Renal pelvis (tissue), 4 donors: Measurements from ENCODE around the gene RHOT2. TPM values are rescaled to one million over a fixed set of nuclear protein-coding genes. Genes with fewer than 3 reads are reported as not detected.

Source experiments
- DNase-seq: peaks from one replicate; pipeline ENCODE4 v3.0.0-alpha.2; 2013
- polyA plus RNA-seq, 3 donors: library from polyadenylated mRNA; unstranded; fragments of 120-200 nt; gene quantifications; one replicate each; pipeline ENCODE4 v1.2.1, GENCODE V29; 2013; ENCODE audit not compliant: insufficient read length in 3 of 3

RHOT2 gene
- polyA plus RNA-seq, 3 donors = 85.9 to 117 (median 97.9) TPM

DNA sequence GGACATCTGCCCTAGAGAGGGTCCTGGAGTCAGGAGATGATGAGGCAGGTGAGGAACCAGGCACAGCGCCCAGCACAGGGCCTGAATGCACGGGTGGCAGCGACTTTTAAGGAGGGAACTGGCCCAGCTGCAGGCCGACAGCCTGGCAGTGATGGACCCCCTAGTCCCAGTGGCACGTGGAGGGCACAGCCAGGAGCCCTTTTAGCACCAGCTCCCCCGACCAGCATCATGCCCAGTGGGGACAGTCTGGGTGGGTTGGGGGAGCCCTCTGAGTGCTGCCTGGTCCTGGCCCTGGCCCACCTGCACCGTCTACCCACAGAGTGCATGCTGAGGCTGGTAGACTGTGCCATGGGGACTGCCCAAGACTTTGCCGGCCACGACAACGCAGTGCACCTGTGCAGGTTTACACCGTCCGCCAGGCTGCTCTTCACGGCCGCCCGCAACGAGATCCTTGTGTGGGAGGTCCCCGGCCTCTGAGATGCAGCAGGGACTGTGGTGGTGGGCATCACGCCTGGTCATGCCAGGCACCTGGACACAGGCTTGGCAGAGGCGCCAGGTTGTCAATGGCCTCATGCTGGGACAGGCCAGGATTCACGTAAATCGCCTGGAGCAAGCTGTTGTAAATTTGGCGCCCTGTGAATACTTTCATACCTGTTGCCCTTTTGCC, 686 bp upstream of the RHOT2 start:
- no peak for DNase-seq

- no peak for DNase-seq
These were observed 713 bp downstream of the RHOT2 start for GRCh38 chr16:668519-669171.

DNA sequence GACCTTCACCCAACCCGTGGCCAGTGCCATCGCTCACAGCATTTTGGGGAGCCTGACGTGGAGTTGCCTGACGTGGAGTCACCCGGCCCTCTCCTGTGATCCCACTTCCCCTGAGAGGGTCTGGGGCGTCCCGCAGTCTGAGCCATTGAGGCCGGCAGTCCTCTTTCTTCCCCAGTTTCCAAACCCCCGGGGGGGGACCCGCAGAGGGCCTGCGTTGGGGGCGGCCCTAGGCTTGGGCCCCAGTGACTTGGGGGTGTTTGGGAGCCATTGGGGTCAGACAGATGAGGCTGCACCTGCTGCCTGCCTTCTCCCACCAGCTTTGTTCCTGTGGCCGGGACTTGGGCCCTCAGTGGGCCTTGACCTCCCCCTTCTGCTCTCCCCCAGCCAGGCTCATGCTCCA, 1.7 kb downstream of the RHOT2 start:
- DNase-seq = no peak

- no peak for DNase-seq
These were observed 2.8 kb downstream of the RHOT2 start for GRCh38 chr16:670485-671352.

GRCh38 chr16:671353-672131, 3.6 kb downstream of the RHOT2 start:
- no peak for DNase-seq

- DNase-seq = no peak
These were observed 4.4 kb downstream of the RHOT2 start for GRCh38 chr16:672371-672770.

- no peak for DNase-seq
These were observed 4.9 kb downstream of the RHOT2 start for GRCh38 chr16:672851-673250.

DNA sequence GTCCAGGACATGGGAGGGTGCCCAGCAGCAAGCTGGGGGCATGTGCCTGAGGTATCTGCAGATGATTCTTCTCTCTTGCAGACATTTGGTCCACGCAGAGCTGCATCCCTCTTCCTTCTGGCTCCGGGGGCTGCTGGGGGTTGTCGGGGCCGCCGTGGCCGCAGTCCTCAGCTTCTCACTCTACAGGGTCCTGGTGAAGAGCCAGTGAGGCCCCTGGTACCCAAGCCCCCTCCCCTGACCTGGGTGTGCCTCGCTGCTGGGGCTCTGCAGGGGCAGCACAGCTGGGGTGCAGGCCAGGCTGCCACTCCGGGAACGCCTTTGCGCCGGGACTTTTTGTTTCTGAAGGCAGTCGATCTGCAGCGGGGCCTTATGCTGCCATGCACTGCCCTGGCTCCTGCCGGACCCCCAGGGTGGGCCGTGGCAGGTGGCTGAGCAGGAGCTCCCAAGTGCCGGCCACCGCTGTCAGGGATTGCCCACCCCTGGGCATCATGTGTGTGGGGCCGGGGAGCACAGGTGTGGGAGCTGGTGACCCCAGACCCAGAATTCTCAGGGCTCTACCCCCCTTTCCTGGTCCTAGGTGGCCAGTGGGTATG, 5.6 kb downstream of the RHOT2 start:
- DNase-seq = no peak

GRCh38 chr16:674214-674881, 6.4 kb downstream of the RHOT2 start:
- no peak for DNase-seq

DNA sequence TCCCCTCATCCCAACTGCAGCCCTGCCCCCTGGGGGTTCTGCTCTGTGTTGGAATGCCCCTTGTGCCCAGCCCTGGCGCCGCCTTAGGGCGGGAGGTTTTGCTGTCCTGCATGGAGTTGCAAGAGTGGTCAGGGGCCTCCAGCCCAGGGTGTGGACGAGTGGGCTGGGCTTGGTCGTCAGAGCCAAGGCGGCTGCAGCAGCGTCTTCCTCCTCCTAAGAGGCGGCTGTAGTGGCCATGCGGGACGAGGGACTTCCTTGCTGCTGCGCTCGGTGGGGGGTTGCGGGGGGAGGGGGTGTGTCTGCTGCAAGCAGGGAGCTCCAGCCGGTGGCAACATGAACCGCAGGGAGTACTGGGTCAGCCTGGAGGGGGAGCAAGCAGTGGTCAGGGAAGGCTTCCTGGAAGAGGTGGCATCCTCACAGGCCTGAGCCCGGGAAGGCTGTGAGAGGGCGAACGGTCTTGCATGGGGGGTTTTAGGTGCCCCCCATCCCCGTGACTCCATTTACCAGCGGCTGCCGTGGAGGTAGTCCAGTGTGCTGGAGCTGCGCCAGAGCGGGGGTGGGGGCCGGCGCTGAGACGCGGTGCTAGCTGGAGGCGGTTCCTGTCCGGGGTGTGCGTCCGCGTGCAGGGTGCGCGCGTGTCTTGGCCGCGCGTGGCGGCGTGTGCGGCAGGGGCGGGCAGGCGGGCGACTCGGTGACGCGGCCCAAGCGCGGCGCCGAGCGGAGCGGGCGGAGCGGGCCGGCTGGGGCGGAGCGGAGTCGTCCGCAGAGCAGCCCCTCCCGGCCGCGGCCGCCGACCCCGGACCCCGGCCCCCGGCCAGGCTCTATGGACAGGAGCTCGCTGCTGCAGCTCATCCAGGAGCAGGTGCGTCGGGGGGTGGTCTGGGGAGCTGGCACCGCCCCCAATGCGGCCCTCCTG, 7.3 kb downstream of the RHOT2 start, which contains the start of gene RHBDL1:
Gene RHBDL1, plus strand, starts transcription at position 704 of the 916 bp plus-strand sequence. Its CDS starts 120 bp downstream, at position 824.
- no peak for DNase-seq

- no peak for DNase-seq
These were observed 8.1 kb downstream of the RHOT2 start for GRCh38 chr16:675884-676564.

GRCh38 chr16:676565-676902, 8.6 kb downstream of the RHOT2 start:
- DNase-seq = no peak

GRCh38 chr16:676913-677312, 9.0 kb downstream of the RHOT2 start:
- DNase-seq = no peak

DNA sequence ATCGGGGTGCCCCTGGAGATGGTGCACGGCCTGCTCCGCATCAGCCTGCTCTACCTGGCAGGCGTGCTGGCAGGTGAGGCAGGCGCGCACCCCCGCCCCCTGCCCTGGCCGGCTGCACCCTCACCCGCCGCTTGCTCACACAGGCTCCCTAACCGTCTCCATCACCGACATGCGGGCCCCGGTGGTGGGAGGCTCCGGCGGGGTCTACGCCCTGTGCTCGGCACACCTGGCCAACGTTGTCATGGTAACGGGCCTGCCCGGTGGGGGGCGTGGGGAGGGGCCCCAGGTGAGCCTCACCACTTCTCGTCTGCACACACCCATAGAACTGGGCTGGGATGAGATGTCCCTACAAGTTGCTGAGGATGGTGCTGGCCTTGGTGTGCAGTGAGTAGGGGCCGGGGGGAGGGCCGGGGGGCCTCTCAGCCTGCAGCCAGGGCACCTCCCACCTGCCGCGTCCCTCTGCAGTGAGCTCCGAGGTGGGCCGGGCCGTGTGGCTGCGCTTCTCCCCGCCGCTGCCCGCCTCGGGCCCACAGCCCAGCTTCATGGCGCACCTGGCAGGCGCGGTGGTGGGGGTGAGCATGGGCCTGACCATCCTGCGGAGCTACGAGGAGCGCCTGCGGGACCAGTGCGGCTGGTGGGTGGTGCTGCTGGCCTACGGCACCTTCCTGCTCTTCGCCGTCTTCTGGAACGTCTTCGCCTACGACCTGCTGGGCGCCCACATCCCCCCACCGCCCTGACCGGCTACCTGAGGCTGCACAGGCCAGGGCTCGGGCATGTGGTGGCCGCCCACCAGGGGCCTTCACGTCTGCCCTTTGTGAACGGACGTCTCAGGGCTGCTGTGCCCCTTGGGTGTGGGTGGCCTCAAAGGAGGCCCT, 9.6 kb downstream of the RHOT2 start:
- no peak for DNase-seq

DNA sequence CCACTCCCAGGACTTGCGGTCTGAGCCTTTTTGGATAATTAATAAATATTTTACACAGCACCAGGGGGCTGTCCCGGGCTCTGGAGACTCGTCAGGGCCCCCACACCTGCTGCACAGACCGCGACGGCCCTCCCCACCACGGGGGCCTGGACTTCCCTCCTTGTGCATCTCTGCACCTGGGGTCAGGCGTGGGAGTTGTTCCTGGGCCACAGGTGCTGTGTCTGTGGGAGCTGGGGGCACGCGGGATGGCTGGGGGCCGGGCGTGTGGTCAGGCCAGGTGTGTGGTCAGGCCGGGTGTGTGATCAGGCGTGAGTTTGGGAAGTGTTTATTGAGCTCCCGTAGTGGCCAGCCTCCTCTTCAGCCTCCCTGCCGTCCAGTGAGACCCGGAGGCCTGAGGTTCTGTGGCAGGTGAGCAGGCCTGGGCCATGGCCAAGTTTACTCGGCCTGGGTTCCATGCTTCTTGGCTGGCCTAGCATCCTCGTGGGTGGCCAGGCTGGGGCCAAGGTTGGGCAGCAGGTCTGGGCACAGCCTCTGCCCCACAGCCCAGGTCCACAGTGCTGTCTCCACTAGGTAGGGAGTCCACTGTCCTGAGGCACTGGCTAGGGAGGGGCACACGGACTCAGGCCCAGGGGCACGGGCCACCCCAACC, 10.4 kb downstream of the RHOT2 start:
- DNase-seq = no peak

GRCh38 chr16:678858-679813, 11.2 kb downstream of the RHOT2 start:
- DNase-seq = peak; percentile 65
